Measurements from ENCODE around the gene VNN1. TPM values are rescaled to one million over a fixed set of nuclear protein-coding genes. Genes with fewer than 3 reads are reported as not detected.

Gene VNN1
- total and polyA plus RNA-seq, 8 donors: 0.25 to 10.0 (median 0.49) TPM

DNA sequence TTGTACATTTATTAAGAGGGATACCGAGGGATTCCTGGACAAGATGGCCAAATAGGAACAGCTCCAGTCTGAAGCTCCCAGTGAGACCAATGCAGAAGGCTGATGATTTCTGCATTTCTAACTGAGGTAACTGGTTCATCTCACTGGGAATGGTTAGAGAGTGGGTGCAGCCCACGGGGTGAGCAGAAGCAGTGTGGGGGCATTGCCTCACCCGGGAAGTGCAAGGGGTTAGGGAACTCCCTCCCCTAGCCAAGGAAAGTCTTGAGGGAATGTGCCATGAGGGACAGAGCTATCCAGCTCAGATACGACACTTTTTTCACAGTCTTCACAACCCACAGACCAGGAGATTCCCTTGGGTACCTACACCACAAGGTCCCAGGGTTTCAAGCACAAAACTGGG lies 79.1 kb downstream of the VNN1 start:
- ATAC-seq: no peak
- intact Hi-C loops (cut with DNase I): no loop called here
- DNase-seq: no peak
- Histone ChIP-seq H3K27ac (no peak overlapping the region), H3K4me3 (no peak overlapping the region), H3K36me3 (no peaks in the 10 kb centered on the region), H3K4me1 (no peaks in the 10 kb centered on the region), H3K27me3 (peaks cover 0 to 16% of the 10 kb centered on the region in 2 donors), H3K9me3 (no peaks in the 10 kb centered on the region)
- no peak for TF ChIP-seq CTCF (IDR thresholded peaks at IDR 0.05)

GRCh38 chr6:132633362-132633761 lies 80.5 kb downstream of the VNN1 start:
- peaks cover 0 to 16% of the 10 kb centered on the region in 2 donors for H3K27me3 ChIP-seq
- no peak for TF ChIP-seq CTCF (IDR thresholded peaks at IDR 0.05)
- H3K4me1 ChIP-seq: no peaks in the 10 kb centered on the region
- DNase-seq (no peak), ATAC-seq (no peak)
- intact Hi-C loops (cut with DNase I): no loop called here
- H3K36me3 ChIP-seq: no peaks in the 10 kb centered on the region
- H3K9me3 ChIP-seq: peaks cover 0 to 3% of the 10 kb centered on the region in 2 donors
- no peak overlapping the region for H3K4me3 ChIP-seq
- H3K27ac ChIP-seq: no peak overlapping the region

Other genes starting within 250 kb of the VNN1 start
- gene STX7, start 200.9 kb downstream of the VNN1 start, total RNA-seq: 10 to 100 TPM; 61.2 to 69.7 TPM
- 10 to 100 TPM; 46.1 to 65.3 (median 55.5) TPM for gene STX7, start 200.9 kb downstream of the VNN1 start, polyA plus RNA-seq (ENCODE audit: insufficient read length in 6 of 6)
- not detected for gene TAAR9, start 175.8 kb downstream of the VNN1 start, total RNA-seq
- gene TAAR9, start 175.8 kb downstream of the VNN1 start, polyA plus RNA-seq (ENCODE audit: insufficient read length in 6 of 6): not detected
- gene TAAR8, start 161.4 kb downstream of the VNN1 start, total RNA-seq: not detected
- not detected for gene TAAR8, start 161.4 kb downstream of the VNN1 start, polyA plus RNA-seq (ENCODE audit: insufficient read length in 6 of 6)
- not detected for gene TAAR6, start 143.7 kb downstream of the VNN1 start, total RNA-seq
- gene TAAR6, start 143.7 kb downstream of the VNN1 start, polyA plus RNA-seq (ENCODE audit: insufficient read length in 6 of 6): not detected
- gene TAAR5, start 124.3 kb downstream of the VNN1 start, total RNA-seq: not detected
- not detected for gene TAAR5, start 124.3 kb downstream of the VNN1 start, polyA plus RNA-seq (ENCODE audit: insufficient read length in 6 of 6)
- not detected for gene TAAR2, start 89.8 kb downstream of the VNN1 start, total RNA-seq
- not detected for gene TAAR2, start 89.8 kb downstream of the VNN1 start, polyA plus RNA-seq (ENCODE audit: insufficient read length in 6 of 6)
- gene TAAR1, start 54.9 kb downstream of the VNN1 start, total RNA-seq: not detected
- under 1 TPM in 3 of 6 donors, not detected in 3; 0.13 to 0.16 (median 0.15) TPM for gene TAAR1, start 54.9 kb downstream of the VNN1 start, polyA plus RNA-seq (ENCODE audit: insufficient read length in 6 of 6)
- gene VNN2, start 43.8 kb upstream of the VNN1 start, total RNA-seq: 10 to 100 TPM in 1 of 2 donors, 1 to 10 TPM in 1; 4.0 to 58.8 TPM
- gene VNN2, start 43.8 kb upstream of the VNN1 start, polyA plus RNA-seq (ENCODE audit: insufficient read length in 6 of 6): 1 to 10 TPM in 5 of 6 donors, under 1 TPM in 1; 0.91 to 2.1 (median 1.1) TPM
- 10 to 100 TPM; 10.8 to 15.0 TPM for gene SLC18B1, start 84.6 kb upstream of the VNN1 start, total RNA-seq
- gene SLC18B1, start 84.6 kb upstream of the VNN1 start, polyA plus RNA-seq (ENCODE audit: insufficient read length in 6 of 6): 10 to 100 TPM; 19.0 to 26.6 (median 23.8) TPM
- gene RPS12, start 100.5 kb upstream of the VNN1 start, total RNA-seq: 1,000 to 10,000 TPM; 1,016 to 1,304 TPM
- gene RPS12, start 100.5 kb upstream of the VNN1 start, polyA plus RNA-seq (ENCODE audit: insufficient read length in 6 of 6): 1,000 to 10,000 TPM; 2,201 to 2,559 (median 2,482) TPM

All from left lung (tissue), 10 donors.